Effector memory CD4-positive, alpha-beta T cell (primary cell): ENCODE results near the gene CHL1.

Experiments
- DNase-seq, 3 donors: peaks; one replicate each; pipeline ENCODE4 v3.0.0-alpha.2; 2020
- H3K27ac ChIP-seq: 2 replicates; pipeline ENCODE4 v1.7.0; 2013; ENCODE audit warnings: mild to moderate bottlenecking, low read length, moderate library complexity; ENCODE audit not compliant: insufficient read depth, poor library complexity, severe bottlenecking
- H3K27me3 ChIP-seq: replicated peaks from 2 replicates; pipeline ENCODE4 v1.7.0; 2013; ENCODE audit warnings: mild to moderate bottlenecking, low read length; ENCODE audit not compliant: insufficient read depth, control insufficient read depth, poor library complexity, severe bottlenecking
- H3K36me3 ChIP-seq: 2 replicates; pipeline ENCODE4 v1.7.0; 2013; ENCODE audit warnings: mild to moderate bottlenecking, low read length, moderate library complexity; ENCODE audit not compliant: control insufficient read depth, insufficient read depth
- H3K4me1 ChIP-seq: 2 replicates; pipeline ENCODE4 v1.7.0; 2013; ENCODE audit warnings: low read length, mild to moderate bottlenecking; ENCODE audit not compliant: control insufficient read depth, insufficient read depth, poor library complexity, severe bottlenecking
- H3K4me3 ChIP-seq: 2 replicates; pipeline ENCODE4 v1.7.0; 2013; ENCODE audit warnings: low read length, low read depth, mild to moderate bottlenecking; ENCODE audit not compliant: insufficient read depth, poor library complexity, severe bottlenecking
- H3K9me3 ChIP-seq: 2 replicates; pipeline ENCODE4 v1.7.0; 2013; ENCODE audit warnings: mild to moderate bottlenecking, low read length, moderate library complexity; ENCODE audit not compliant: control insufficient read depth

Gene CHL1

DNA sequence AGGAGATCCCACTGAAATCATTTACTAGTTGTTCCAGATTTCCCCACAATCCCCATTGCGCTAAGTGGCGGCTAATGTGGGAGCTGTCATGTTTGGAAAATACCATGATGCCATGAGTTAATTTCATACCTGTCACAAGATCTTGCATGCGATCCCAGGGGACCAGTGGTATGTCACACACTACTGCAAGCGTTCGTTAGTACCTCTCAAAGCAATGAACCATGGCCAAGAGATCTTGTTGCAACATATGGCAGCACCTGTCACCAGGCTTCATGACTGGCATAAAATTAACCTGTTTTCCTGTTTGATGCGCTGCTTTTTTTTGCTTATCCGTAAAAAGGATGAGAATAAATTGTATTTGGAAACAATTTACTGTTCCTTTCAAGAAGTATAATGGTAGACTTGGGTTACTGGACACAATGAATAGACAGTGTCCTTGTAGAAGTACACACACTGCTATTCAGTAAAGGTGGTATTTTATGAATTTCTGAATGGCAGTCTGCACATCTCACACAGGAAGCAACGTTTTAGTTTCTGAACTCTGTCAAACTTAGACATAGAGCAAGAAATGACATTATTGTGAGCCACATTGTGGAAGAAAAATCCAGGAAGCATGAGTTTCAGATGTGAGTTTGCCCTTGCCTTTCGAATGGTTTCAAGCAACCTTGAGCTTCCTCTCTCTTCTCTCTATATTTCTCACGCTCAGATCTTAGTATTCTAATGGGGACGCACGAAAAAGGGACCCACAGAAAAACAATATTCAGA lies 81.9 kb downstream of the CHL1 start:
- no peak for DNase-seq
- H3K27ac ChIP-seq = no peak overlapping the region
- no peak overlapping the region for H3K4me3 ChIP-seq
- H3K4me1 ChIP-seq = no peaks in the 10 kb centered on the region
- H3K36me3 ChIP-seq = no peaks in the 10 kb centered on the region
- no peaks in the 10 kb centered on the region for H3K9me3 ChIP-seq
- H3K27me3 ChIP-seq = no peaks in the 10 kb centered on the region

DNA sequence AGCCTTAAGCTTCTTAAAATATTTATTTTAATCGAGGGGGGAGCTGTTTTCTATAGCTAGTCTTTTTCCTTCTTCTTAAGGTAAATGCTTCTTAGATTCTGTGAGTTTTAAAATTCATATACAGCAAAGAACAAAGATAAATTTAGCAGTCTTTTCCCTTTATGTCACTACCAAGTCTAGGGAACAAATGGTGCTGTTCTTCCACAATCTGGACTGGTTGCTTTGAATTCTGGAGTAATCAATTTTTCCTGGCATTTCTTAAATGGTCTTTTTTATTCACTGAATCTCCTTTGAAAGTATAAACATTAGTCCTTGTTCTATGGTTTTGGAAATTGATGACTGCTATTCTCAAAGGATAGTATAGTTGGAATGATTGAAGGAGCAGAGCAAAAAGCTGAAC lies 82.8 kb downstream of the CHL1 start:
- H3K36me3 ChIP-seq = no peaks in the 10 kb centered on the region
- H3K4me3 ChIP-seq = no peak overlapping the region
- no peaks in the 10 kb centered on the region for H3K27me3 ChIP-seq
- H3K4me1 ChIP-seq = no peaks in the 10 kb centered on the region
- no peaks in the 10 kb centered on the region for H3K9me3 ChIP-seq
- H3K27ac ChIP-seq = no peak overlapping the region
- no peak for DNase-seq

GRCh38 chr3:280681-281080 lies 84.1 kb downstream of the CHL1 start:
- H3K9me3 ChIP-seq = no peaks in the 10 kb centered on the region
- no peaks in the 10 kb centered on the region for H3K36me3 ChIP-seq
- H3K4me3 ChIP-seq = no peak overlapping the region
- H3K27ac ChIP-seq = no peak overlapping the region
- no peak for DNase-seq
- no peaks in the 10 kb centered on the region for H3K4me1 ChIP-seq
- no peaks in the 10 kb centered on the region for H3K27me3 ChIP-seq

- Histone ChIP-seq H3K9me3 (no peaks in the 10 kb centered on the region), H3K27me3 (no peaks in the 10 kb centered on the region), H3K36me3 (no peaks in the 10 kb centered on the region), H3K4me1 (no peaks in the 10 kb centered on the region), H3K4me3 (no peak overlapping the region), H3K27ac (no peak overlapping the region)
- no peak for DNase-seq
These were observed 87.8 kb downstream of the CHL1 start for GRCh38 chr3:284322-284721.

- H3K9me3 ChIP-seq = no peaks in the 10 kb centered on the region
- no peaks in the 10 kb centered on the region for H3K36me3 ChIP-seq
- no peak overlapping the region for H3K27ac ChIP-seq
- H3K4me3 ChIP-seq = no peak overlapping the region
- no peaks in the 10 kb centered on the region for H3K27me3 ChIP-seq
- H3K4me1 ChIP-seq = no peaks in the 10 kb centered on the region
- DNase-seq = no peak
These were observed 91.9 kb downstream of the CHL1 start for GRCh38 chr3:288417-288816.

- no peaks in the 10 kb centered on the region for H3K36me3 ChIP-seq
- no peaks in the 10 kb centered on the region for H3K9me3 ChIP-seq
- H3K4me3 ChIP-seq = no peak overlapping the region
- H3K27me3 ChIP-seq = no peaks in the 10 kb centered on the region
- H3K4me1 ChIP-seq = no peaks in the 10 kb centered on the region
- DNase-seq = no peak
- no peak overlapping the region for H3K27ac ChIP-seq
These were observed 94.5 kb downstream of the CHL1 start for GRCh38 chr3:291028-291427.

- Histone ChIP-seq H3K36me3 (no peaks in the 10 kb centered on the region), H3K4me3 (no peak overlapping the region), H3K27ac (no peak overlapping the region), H3K4me1 (no peaks in the 10 kb centered on the region), H3K27me3 (no peaks in the 10 kb centered on the region), H3K9me3 (no peaks in the 10 kb centered on the region)
- no peak for DNase-seq
These were observed 95.3 kb downstream of the CHL1 start for GRCh38 chr3:291646-292436.

DNA sequence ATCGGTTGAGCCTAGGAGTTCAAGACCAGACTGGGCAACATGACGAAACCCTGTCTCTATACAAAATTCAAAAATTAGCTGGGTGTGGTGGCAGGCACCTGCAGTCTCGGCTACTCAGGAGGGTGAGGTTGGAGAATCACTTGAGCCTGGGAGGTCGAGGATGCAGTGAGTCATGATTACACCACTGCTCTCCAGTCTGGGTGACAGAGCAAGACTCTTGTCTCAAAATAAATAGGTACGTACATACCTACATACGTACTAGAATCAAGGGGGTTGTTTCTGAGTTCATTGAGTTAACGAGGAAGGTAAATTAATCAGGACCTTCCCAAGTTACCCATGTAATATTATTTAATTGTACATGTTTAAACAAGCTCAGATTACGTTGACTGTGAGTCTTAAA lies 97.5 kb downstream of the CHL1 start:
- Histone ChIP-seq H3K4me3 (no peak overlapping the region), H3K4me1 (no peaks in the 10 kb centered on the region), H3K27me3 (no peaks in the 10 kb centered on the region), H3K27ac (no peak overlapping the region), H3K36me3 (no peaks in the 10 kb centered on the region), H3K9me3 (no peaks in the 10 kb centered on the region)
- no peak for DNase-seq

- Histone ChIP-seq H3K4me3 (no peak overlapping the region), H3K27ac (no peak overlapping the region), H3K27me3 (no peaks in the 10 kb centered on the region), H3K36me3 (no peaks in the 10 kb centered on the region), H3K9me3 (no peaks in the 10 kb centered on the region), H3K4me1 (no peaks in the 10 kb centered on the region)
- DNase-seq = no peak
These were observed 98.0 kb downstream of the CHL1 start for GRCh38 chr3:294581-294980.

DNA sequence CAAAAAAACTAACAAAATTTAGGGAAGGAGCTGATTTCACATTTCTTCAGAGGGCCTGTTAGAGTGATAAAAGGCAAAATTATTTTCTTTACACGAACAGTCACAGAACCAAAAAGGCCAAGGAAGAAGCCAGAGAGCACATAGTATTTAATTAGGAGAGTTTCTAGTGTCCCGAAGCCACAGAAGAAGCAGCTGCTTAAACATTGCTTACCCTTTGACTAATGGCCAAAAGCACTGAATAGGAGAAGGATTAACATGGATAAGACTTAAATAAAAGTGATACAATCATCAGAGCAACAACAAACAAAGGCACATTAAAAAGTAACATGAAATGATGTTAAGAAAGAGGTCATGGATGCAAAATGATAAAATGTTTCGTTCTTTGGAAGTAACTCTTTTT lies 98.6 kb downstream of the CHL1 start:
- DNase-seq = no peak
- no peak overlapping the region for H3K4me3 ChIP-seq
- H3K27me3 ChIP-seq = no peaks in the 10 kb centered on the region
- no peaks in the 10 kb centered on the region for H3K9me3 ChIP-seq
- H3K36me3 ChIP-seq = no peaks in the 10 kb centered on the region
- no peak overlapping the region for H3K27ac ChIP-seq
- no peaks in the 10 kb centered on the region for H3K4me1 ChIP-seq
